Upper lobe of left lung (tissue), 4 donors: Measurements from ENCODE around the gene TEX13C.

ENCODE experiments used
- CTCF ChIP-seq, 6 experiments: fragments of 450-650 bp in 4 of 6; fragments of 200-600 bp in 2 of 6; sonication (generic) in 2 of 6; IDR thresholded peaks; one replicate each; pipeline ENCODE4 v1.5.1; 2016 to 2019; ENCODE audit warnings: antibody characterized with exemption in 6 of 6
- EP300 ChIP-seq, 4 donors: sonication (generic); formaldehyde crosslinking; IDR thresholded peaks; one replicate each; pipeline ENCODE4 v1.5.1; 2017; ENCODE audit warnings: antibody characterized with exemption in 4 of 4, control low read depth in 2 of 4
- POLR2A ChIP-seq, 4 donors: fragments of 450-650 bp; IDR thresholded peaks; one replicate each; pipeline ENCODE4 v1.5.1; 2016 to 2017; ENCODE audit warnings: antibody characterized with exemption in 4 of 4, mild to moderate bottlenecking in 2 of 4
- POLR2AphosphoS5 ChIP-seq, 2 donors: sonication (generic); formaldehyde crosslinking; IDR thresholded peaks; one replicate each; pipeline ENCODE4 v1.5.1; 2017; ENCODE audit warnings: antibody characterized with exemption in 2 of 2

- no peak for TF ChIP-seq POLR2A (IDR thresholded peaks at IDR 0.05)
- TF ChIP-seq CTCF (IDR thresholded peaks at IDR 0.05) = no peak
- no peak for TF ChIP-seq POLR2AphosphoS5 (IDR thresholded peaks at IDR 0.05)
- TF ChIP-seq EP300 (IDR thresholded peaks at IDR 0.05) = no peak
Measured at GRCh38 chrX:125291124-125291523, 28.5 kb upstream of the TEX13C start.
